ENCODE data around the gene ZDHHC20.

Gene ZDHHC20

GRCh38 chr13:21324803-21325202, 134.3 kb downstream of the ZDHHC20 start:
- DNase-seq (ENCODE audit: low spot score), result no peak

- DNase-seq (ENCODE audit: low spot score), result no peak
Measured at GRCh38 chr13:21322988-21323387, 136.1 kb downstream of the ZDHHC20 start.

All from COLO829 (cell line).